H1 (cell line): ENCODE results near the gene PLAC9. TPM values are rescaled to one million over a fixed set of nuclear protein-coding genes. Genes with fewer than 3 reads are reported as not detected.

Experiments used
- CTCF ChIA-PET: fragments of 300-600 bp; sonication (Branson Sonifier 250); formaldehyde crosslinking; loops from one replicate; lab custom pipeline; 2021; ENCODE audit not compliant: partially characterized antibody; lab: Charles Lee
- POLR2A ChIA-PET: fragments of 300-600 bp; sonication (Branson Sonifier 250); formaldehyde crosslinking; loops from one replicate; lab custom pipeline; 2021; ENCODE audit warnings: inconsistent platforms; ENCODE audit not compliant: partially characterized antibody; lab: Charles Lee
- DNase-seq, 2 experiments: peaks; one replicate each; pipeline versions ENCODE4 v3.0.0 to v3.0.0-alpha.2; 2010 to 2022; ENCODE audit warnings: low spot score in 2 of 2, low read depth in 1 of 2, mixed read lengths in 1 of 2
- FAIRE-seq: peaks from 2 replicates; lab custom pipeline; 2011; peaks lifted over from hg19 to GRCh38; lab: Jason Lieb, UNC
- H2AFZ ChIP-seq: 2 replicates; pipeline ENCODE4 v1.8.1; 2012; ENCODE audit warnings: low read length, inconsistent platforms
- H2AK5ac ChIP-seq: 2 replicates; pipeline ENCODE4 v1.6.1; 2013; ENCODE audit warnings: low read depth, low read length
- H2BK120ac ChIP-seq: replicated peaks from 2 replicates; pipeline ENCODE3; 2013; ENCODE audit warnings: low read depth, low read length, inconsistent platforms
- H2BK12ac ChIP-seq: 2 replicates; pipeline ENCODE4 v1.6.1; 2013; ENCODE audit warnings: low read depth, low read length
- H2BK15ac ChIP-seq: 2 replicates; pipeline ENCODE4 v1.6.1; 2013; ENCODE audit warnings: low read length
- H2BK20ac ChIP-seq: 2 replicates; pipeline ENCODE4 v1.6.1; 2013; ENCODE audit warnings: low read length
- H2BK5ac ChIP-seq: 2 replicates; pipeline ENCODE4 v1.6.1; 2013; ENCODE audit warnings: low read depth, low read length
- H3K14ac ChIP-seq: 2 replicates; pipeline ENCODE4 v1.6.1; 2013; ENCODE audit warnings: inconsistent platforms; ENCODE audit not compliant: insufficient read length
- H3K18ac ChIP-seq: 2 replicates; pipeline ENCODE4 v1.6.1; 2013; ENCODE audit warnings: low read length; ENCODE audit errors: extremely low read depth
- H3K23ac ChIP-seq: 2 replicates; pipeline ENCODE4 v1.6.1; 2013; ENCODE audit warnings: inconsistent platforms; ENCODE audit not compliant: insufficient read length
- H3K23me2 ChIP-seq: 2 replicates; pipeline ENCODE4 v1.6.1; 2013; ENCODE audit warnings: low read depth, low read length
- H3K27ac ChIP-seq: 2 replicates; pipeline ENCODE4 v1.6.1; 2011; ENCODE audit warnings: low read depth, low read length, inconsistent platforms
- H3K27me3 ChIP-seq, 4 experiments: replicated peaks in 1 of 4; 1 replicate in 1 of 4; 2 replicates in 3 of 4; pipeline versions ENCODE4 v1.6.1 to v1.8.1; 2011 to 2013; ENCODE audit warnings: low read length in 3 of 4, mild to moderate bottlenecking in 3 of 4, inconsistent platforms in 2 of 4, mixed read lengths in 2 of 4, moderate library complexity in 1 of 4; ENCODE audit not compliant: control insufficient read depth in 3 of 4, insufficient read depth in 3 of 4; ENCODE audit errors: extremely low read depth in 1 of 4
- H3K36me3 ChIP-seq, 4 experiments: 2 replicates each; pipeline versions ENCODE4 v1.6.1 to v1.8.1; 2011 to 2013; ENCODE audit warnings: mild to moderate bottlenecking in 4 of 4, low read length in 3 of 4, moderate library complexity in 2 of 4, control low read depth in 1 of 4, inconsistent platforms in 1 of 4; ENCODE audit not compliant: insufficient read depth in 4 of 4, control insufficient read depth in 2 of 4
- H3K4ac ChIP-seq: replicated peaks from 2 replicates; pipeline ENCODE3; 2013; ENCODE audit warnings: low read length, low read depth, mixed read lengths, inconsistent platforms; ENCODE audit not compliant: insufficient read length
- H3K4me1 ChIP-seq, 4 experiments: replicated peaks in 1 of 4; 1 replicate in 1 of 4; 2 replicates in 3 of 4; pipeline versions ENCODE4 v1.6.1 to v1.8.1; 2011 to 2013; ENCODE audit warnings: low read length in 3 of 4, inconsistent platforms in 2 of 4, mixed read lengths in 1 of 4; ENCODE audit not compliant: insufficient read depth in 4 of 4, control insufficient read depth in 3 of 4
- H3K4me2 ChIP-seq, 2 experiments: 2 replicates each; pipeline versions ENCODE4 v1.6.1 to v1.8.1; 2011 to 2013; ENCODE audit warnings: low read depth in 2 of 2, low read length in 2 of 2, control low read depth in 1 of 2, inconsistent platforms in 1 of 2, mild to moderate bottlenecking in 1 of 2; ENCODE audit not compliant: insufficient read depth in 1 of 2
- H3K4me3 ChIP-seq, 4 experiments: fragments of 200-600, 300-600 bp in 1 of 4; sonication (generic), shearing (Covaris generic), sonication (Bioruptor Twin) in 1 of 4; 2 replicates each; pipeline versions ENCODE4 v1.5.1 to v1.8.1; 2011 to 2016; ENCODE audit warnings: low read length in 4 of 4, low read depth in 3 of 4, control low read depth in 2 of 4, inconsistent platforms in 2 of 4, mild to moderate bottlenecking in 2 of 4, mixed read lengths in 1 of 4, moderate library complexity in 1 of 4; ENCODE audit not compliant: insufficient read depth in 2 of 4; ENCODE audit errors: extremely low read depth in 1 of 4
- H3K56ac ChIP-seq: replicated peaks from 2 replicates; pipeline ENCODE3; 2013; ENCODE audit warnings: low read depth, mild to moderate bottlenecking, mixed read lengths, low read length, inconsistent platforms; ENCODE audit not compliant: insufficient read length
- H3K79me1 ChIP-seq: 2 replicates; pipeline ENCODE4 v1.6.1; 2013; ENCODE audit warnings: low read depth, low read length, control low read depth
- H3K79me2 ChIP-seq, 2 experiments: 2 replicates each; pipeline versions ENCODE4 v1.6.1 to v1.8.1; 2012 to 2013; ENCODE audit warnings: low read length in 2 of 2, mild to moderate bottlenecking in 2 of 2, inconsistent platforms in 1 of 2; ENCODE audit not compliant: insufficient read depth in 2 of 2, control insufficient read depth in 1 of 2
- H3K9ac ChIP-seq, 4 experiments: replicated peaks in 1 of 4; 1 replicate in 1 of 4; 2 replicates in 3 of 4; pipeline versions ENCODE4 v1.6.1 to v1.8.1; 2011 to 2013; ENCODE audit warnings: low read depth in 3 of 4, low read length in 3 of 4, control low read depth in 2 of 4, mild to moderate bottlenecking in 2 of 4, moderate library complexity in 2 of 4, inconsistent platforms in 1 of 4; ENCODE audit errors: extremely low read depth in 1 of 4
- H3K9me3 ChIP-seq, 2 experiments: 2 replicates each; pipeline versions ENCODE4 v1.6.1 to v1.8.1; 2012 to 2013; ENCODE audit warnings: mild to moderate bottlenecking in 2 of 2, moderate library complexity in 2 of 2, control low read depth in 1 of 2, inconsistent platforms in 1 of 2, low read depth in 1 of 2, low read length in 1 of 2, mixed read lengths in 1 of 2; ENCODE audit not compliant: insufficient read depth in 2 of 2
- H4K20me1 ChIP-seq, 2 experiments: replicated peaks in 1 of 2; 2 replicates each; pipeline versions ENCODE3 to v1.8.1; 2011 to 2013; ENCODE audit warnings: inconsistent platforms in 2 of 2, low read length in 2 of 2, mild to moderate bottlenecking in 1 of 2; ENCODE audit not compliant: insufficient read depth in 2 of 2, control insufficient read depth in 1 of 2
- H4K5ac ChIP-seq: 2 replicates; pipeline ENCODE4 v1.6.1; 2013; ENCODE audit warnings: low read length, low read depth, mixed read lengths, inconsistent platforms; ENCODE audit not compliant: insufficient read length
- H4K8ac ChIP-seq: 2 replicates; pipeline ENCODE4 v1.8.0; 2013; ENCODE audit warnings: mild to moderate bottlenecking, moderate library complexity, low read length, inconsistent platforms; ENCODE audit not compliant: insufficient read depth; ENCODE audit errors: extremely low read depth
- H4K91ac ChIP-seq: replicated peaks from 2 replicates; pipeline ENCODE3; 2013; ENCODE audit warnings: low read length, mixed read lengths, inconsistent platforms; ENCODE audit not compliant: insufficient read length
- GABPA ChIP-seq: IDR thresholded peaks from 2 replicates; pipeline ENCODE4 v1.6.1; 2011; ENCODE audit warnings: mild to moderate bottlenecking, low read length, moderate library complexity, borderline replicate concordance; ENCODE audit not compliant: insufficient read depth
- WGBS, 2 experiments: shearing (Covaris generic) in 1 of 2; methylation state at CpG; one replicate each; pipeline versions ENCODE4 v1.1.6 to v1.1.7; 2013 to 2015; ENCODE audit warnings: low lambda C conversion rate in 2 of 2, mixed read lengths in 2 of 2, inconsistent platforms in 1 of 2, low coverage in 1 of 2, missing lambda C conversion rate in 1 of 2; ENCODE audit not compliant: insufficient replicate concordance in 2 of 2, insufficient coverage in 1 of 2, insufficient read length in 1 of 2; ENCODE audit errors: extremely low coverage in 1 of 2, missing lambda C conversion rate in 1 of 2; 5-methylcytosine and 5-hydroxymethylcytosine counted together
- polyA plus RNA-seq, 7 experiments: library from polyadenylated mRNA; depleted of rRNA in 3 of 7; stranded (reverse) in 5 of 7; unstranded in 2 of 7; fragments of >200 nt in 5 of 7; fragments of 200-250 nt in 2 of 7; gene quantifications; 1 replicate in 5 of 7; 2 replicates in 1 of 7; 4 replicates in 1 of 7; pipeline versions ENCODE4 v1.2.1 to v1.2.3, GENCODE V29; 2011 to 2013; ENCODE audit warnings: missing spikeins in 2 of 7, mixed read lengths in 2 of 7
- total RNA-seq: library from RNA; stranded (reverse); fragmentation: NEBNext Ultra II Directional; extraction: Animal tissue kit (Norgen Biotek cat#: 25700); gene quantifications from 2 replicates; pipeline ENCODE4 v1.2.1, GENCODE V29; 2021

The PLAC9 gene
- total and polyA plus RNA-seq, 2 of the 8 experiments (the other 6 are each of a cell fraction or from before 2014, with no cell fraction given), result 8.4 to 16.7 TPM

- Histone ChIP-seq H3K4ac (no peak overlapping the region), H3K79me2 (no peaks in the 10 kb centered on the region), H3K9me3 (peaks cover 19 to 23% of the 10 kb centered on the region in 2 experiments), H2BK20ac (no peak overlapping the region), H4K20me1 (no peaks in the 10 kb centered on the region), H2BK120ac (no peak overlapping the region), H4K91ac (no peak overlapping the region), H3K9ac (no peak overlapping the region), H2BK5ac (no peak overlapping the region), H3K4me1 (peaks cover 5 to 20% (median 14%) of the 10 kb centered on the region in 4 experiments; a peak in 4 of 7 replicates), H3K23me2 (no peaks in the 10 kb centered on the region), H2BK15ac (no peak overlapping the region), H4K5ac (no peak overlapping the region), H3K27ac (no peak overlapping the region), H2AK5ac (no peak overlapping the region), H4K8ac (no peak overlapping the region), H2AFZ (no peak overlapping the region), H3K4me2 (no peak overlapping the region), H3K27me3 (no peaks in the 10 kb centered on the region), H3K14ac (no peak overlapping the region), H2BK12ac (no peak overlapping the region), H3K56ac (no peak overlapping the region), H3K18ac (no peak overlapping the region), H3K79me1 (no peaks in the 10 kb centered on the region), H3K23ac (no peak overlapping the region), H3K4me3 (0 out of 8 replicates have a peak overlapping the region, but pooled peaks of 1 of the 4 experiments have one; percentile 3), H3K36me3 (peaks cover 0 to 14% (median 0%) of the 10 kb centered on the region in 4 experiments; a peak in 1 of 8 replicates)
- WGBS, 2 experiments, result 91% methylated on average over 8 of the region's 8 CpGs; no CpG with 5 or more reads in 1 of the 2 experiments
- FAIRE-seq (no peak), DNase-seq (no peak)
- ChIA-PET POLR2A (no interaction called here), CTCF (interaction anchor here (0.7 to 8.4 kb wide), 7 partner anchors 12 to 76 kb away, joined by 3 to 39 read pairs (median 4); no protein-coding TSS in a partner anchor)
- no peak for TF ChIP-seq GABPA
Observed at GRCh38 chr10:80108576-80109239, 23.8 kb upstream of the PLAC9 start.
